Epithelial cell of esophagus (primary cell): Measurements from ENCODE around the gene IGSF11.

ENCODE experiments used
- DNase-seq: peaks from one replicate; pipeline ENCODE4 v3.0.0; 2010; ENCODE audit warnings: low read depth
- H3K4me3 ChIP-seq: 2 replicates; pipeline ENCODE4 v1.5.1; 2011; ENCODE audit warnings: mild to moderate bottlenecking, low read length, control low read depth
- CTCF ChIP-seq: IDR thresholded peaks from 2 replicates; pipeline ENCODE4 v1.5.1; 2011; ENCODE audit warnings: low read depth, mild to moderate bottlenecking, low read length, control low read depth, inconsistent platforms; ENCODE audit not compliant: insufficient read depth; ENCODE audit errors: missing control alignments

Gene IGSF11

GRCh38 chr3:118850687-118851086, 184.0 kb downstream of the IGSF11 start:
- no peak for TF ChIP-seq CTCF

More at GRCh38 chr3:118850687-118851086, 184.0 kb downstream of the IGSF11 start:
- no peak overlapping the region for H3K4me3 ChIP-seq
- DNase-seq, result no peak
